SH-SY5Y (cell line): Measurements from ENCODE around the gene TGIF1.

Experiments used
- GATA2 ChIP-seq: IDR thresholded peaks from 2 replicates; pipeline ENCODE4 v1.6.1; 2011; ENCODE audit warnings: mild to moderate bottlenecking, low read depth, low read length
- GATA3 ChIP-seq: IDR thresholded peaks from 2 replicates; pipeline ENCODE4 v1.6.1; 2011; ENCODE audit warnings: low read depth, mild to moderate bottlenecking, low read length, moderate library complexity

The TGIF1 gene

GRCh38 chr18:3504637-3505036 lies 54.7 kb downstream of the TGIF1 start:
- TF ChIP-seq GATA3, result no peak
- no peak for TF ChIP-seq GATA2

- TF ChIP-seq GATA2 (no peak), GATA3 (no peak)
Observed at GRCh38 chr18:3508576-3509549, 58.9 kb downstream of the TGIF1 start.
